K562 (cell line): ENCODE data around the gene EYA2. TPM values are rescaled to one million over a fixed set of nuclear protein-coding genes. Genes with fewer than 3 reads are reported as not detected.

Source experiments
- ATAC-seq: fragments of 200-7000 bp; cut with Tn5 transposase; 3 replicates; pipeline ENCODE4 v1.9.1; 2020; ENCODE audit warnings: moderate library complexity
- BruUV-seq: library from RNA; stranded (reverse); fragments of 400-500 nt; replicated peaks from 2 replicates; lab custom pipeline; 2021; lab: Mats Ljungman, UMichigan
- CTCF ChIA-PET: fragments of 300-600 bp; formaldehyde crosslinking; extraction: SDS; loops from one replicate; lab custom pipeline; 2021; ENCODE audit warnings: low intra/inter-chr PET ratio; lab: Yijun Ruan, JAX
- POLR2A ChIA-PET: fragments of 300-600, 350-650 bp; sonication (Branson Sonifier 250); formaldehyde crosslinking; extraction: SDS; loops from one replicate; lab custom pipeline; 2021; ENCODE audit warnings: antibody characterized with exemption, inconsistent platforms; lab: Yijun Ruan, JAX
- DNase-seq, 4 experiments: peaks; one replicate each; pipeline versions ENCODE4 v3.0.0 to v3.0.0-alpha.2; 2011 to 2018; ENCODE audit warnings: low spot score in 3 of 4, mixed read lengths in 3 of 4; ENCODE audit errors: extremely low read depth in 1 of 4
- FAIRE-seq: peaks from 2 replicates; lab custom pipeline; 2011; peaks lifted over from hg19 to GRCh38; lab: Jason Lieb, UNC
- H2AFZ ChIP-seq: 2 replicates; pipeline ENCODE4 v1.6.0; 2011; ENCODE audit warnings: low read depth, low read length, control low read depth, inconsistent platforms
- H3K27ac ChIP-seq: fragments of 200-600 bp; 3 replicates; pipeline ENCODE4 v1.8.0; 2011; ENCODE audit warnings: low read depth, mild to moderate bottlenecking, control low read depth, inconsistent platforms, low read length, moderate library complexity, mixed read lengths; ENCODE audit errors: extremely low read depth
- H3K27me3 ChIP-seq, 2 experiments: fragments of 300-600 bp in 1 of 2; 2 replicates in 1 of 2; 3 replicates in 1 of 2; pipeline versions ENCODE4 v1.6.0 to v1.8.0; 2011; ENCODE audit warnings: inconsistent platforms in 2 of 2, low read length in 2 of 2, mild to moderate bottlenecking in 1 of 2, mixed read lengths in 1 of 2, moderate library complexity in 1 of 2; ENCODE audit not compliant: control insufficient read depth in 2 of 2, insufficient read depth in 2 of 2
- H3K36me3 ChIP-seq: fragments of 300-600 bp; 3 replicates; pipeline ENCODE4 v1.8.0; 2011; ENCODE audit warnings: mild to moderate bottlenecking, low read length, inconsistent platforms; ENCODE audit not compliant: control insufficient read depth, insufficient read depth
- H3K4me1 ChIP-seq, 2 experiments: fragments of 200-600 bp in 1 of 2; replicated peaks in 1 of 2; 2 replicates in 1 of 2; 3 replicates in 1 of 2; pipeline versions ENCODE4 v1.5.1 to v1.8.0; 2011; ENCODE audit warnings: inconsistent platforms in 2 of 2, low read length in 2 of 2, mild to moderate bottlenecking in 1 of 2, mixed read lengths in 1 of 2, moderate library complexity in 1 of 2; ENCODE audit not compliant: control insufficient read depth in 2 of 2, insufficient read depth in 2 of 2
- H3K4me2 ChIP-seq: 2 replicates; pipeline ENCODE4 v1.6.1; 2011; ENCODE audit warnings: low read length, control low read depth, inconsistent platforms, mixed read lengths; ENCODE audit not compliant: insufficient read depth
- H3K4me3 ChIP-seq: fragments of 200-600 bp; sonication (generic), shearing (Covaris generic); 2 replicates; pipeline ENCODE4 v1.5.1; 2016; ENCODE audit warnings: control low read depth, inconsistent platforms
- H3K79me2 ChIP-seq: fragments of 200-600 bp; 3 replicates; pipeline ENCODE4 v1.8.0; 2011; ENCODE audit warnings: low read length, inconsistent platforms; ENCODE audit not compliant: control insufficient read depth, insufficient read depth
- H3K9ac ChIP-seq, 2 experiments: 2 replicates each; pipeline versions ENCODE4 v1.6.0 to v1.6.1; 2011; ENCODE audit warnings: low read depth in 2 of 2, low read length in 2 of 2, control low read depth in 1 of 2, inconsistent platforms in 1 of 2, mild to moderate bottlenecking in 1 of 2, mixed read lengths in 1 of 2; ENCODE audit not compliant: insufficient read depth in 1 of 2
- H3K9me1 ChIP-seq: one replicate; pipeline ENCODE4 v1.6.0; 2011; ENCODE audit warnings: inconsistent platforms, mild to moderate bottlenecking, low read length, moderate library complexity; ENCODE audit not compliant: control insufficient read depth, insufficient read depth
- H3K9me3 ChIP-seq: replicated peaks from 2 replicates; pipeline ENCODE4 v1.5.1; 2011; ENCODE audit warnings: low read depth, low read length, inconsistent platforms; ENCODE audit not compliant: control insufficient read depth, insufficient read depth
- H4K20me1 ChIP-seq: replicated peaks from 2 replicates; pipeline ENCODE4 v1.6.1; 2011; ENCODE audit warnings: low read length, inconsistent platforms, mixed read lengths; ENCODE audit not compliant: control insufficient read depth, insufficient read depth
- CREB5 ChIP-seq: fragments of 250-450 bp; sonication (Bioruptor Pico); IDR thresholded peaks from 2 replicates; pipeline ENCODE4 v1.5.0; 2020; ENCODE audit warnings: mild to moderate bottlenecking
- CXXC5 ChIP-seq: fragments of 250-450 bp; sonication (Bioruptor Pico); IDR thresholded peaks from 2 replicates; pipeline ENCODE4 v1.8.0; 2022; ENCODE audit warnings: inconsistent platforms, mild to moderate bottlenecking, moderate library complexity
- ELF1 ChIP-seq: fragments of 200-800 bp; sonication (Bioruptor generic); IDR thresholded peaks from 2 replicates; pipeline ENCODE4 v1.6.1; 2016; ENCODE audit warnings: missing genetic modification characterization, missing compliant biosample characterization
- GABPB1 ChIP-seq: sonication (generic); formaldehyde crosslinking; IDR thresholded peaks from 2 replicates; pipeline ENCODE4 v1.8.0; 2022; ENCODE audit warnings: mild to moderate bottlenecking, missing genetic modification reagents
- GTF2A2 ChIP-seq: IDR thresholded peaks from 2 replicates; pipeline ENCODE4 v1.6.1; 2016; ENCODE audit warnings: mild to moderate bottlenecking, missing genetic modification characterization, missing compliant biosample characterization
- HMG20A ChIP-seq: fragments of 450-650 bp; formaldehyde crosslinking; conservative IDR thresholded peaks from 2 replicates; pipeline ENCODE4 v1.4.0; 2020; ENCODE audit warnings: mild to moderate bottlenecking, mixed read lengths
- NR2C1 ChIP-seq, 2 experiments: fragments of 450-650 bp; IDR thresholded peaks; 2 replicates each; pipeline ENCODE4 v1.6.1; 2017; ENCODE audit warnings: mild to moderate bottlenecking in 2 of 2, antibody characterized with exemption in 1 of 2, inconsistent platforms in 1 of 2, missing compliant biosample characterization in 1 of 2, missing genetic modification characterization in 1 of 2
- SRSF9 ChIP-seq: fragments of 200-400 bp; formaldehyde crosslinking; IDR thresholded peaks from 2 replicates; pipeline ENCODE4 v1.6.1; 2017; ENCODE audit warnings: low read depth, low read length, borderline replicate concordance
- XRCC3 ChIP-seq: fragments of 450-650 bp; IDR thresholded peaks from 2 replicates; pipeline ENCODE4 v1.6.1; 2017; ENCODE audit warnings: mild to moderate bottlenecking, moderate library complexity
- ZBTB17 ChIP-seq: fragments of 450-650 bp; formaldehyde crosslinking; IDR thresholded peaks from 2 replicates; pipeline ENCODE4 v1.4.0; 2020; ENCODE audit warnings: mild to moderate bottlenecking
- ZBTB33 ChIP-seq: sonication (generic); formaldehyde crosslinking; IDR thresholded peaks from 2 replicates; pipeline ENCODE4 v1.8.1; 2023; ENCODE audit warnings: mild to moderate bottlenecking, missing genetic modification reagents
- ZNF408 ChIP-seq: fragments of 250-450 bp; sonication (Bioruptor Pico); IDR thresholded peaks from 2 replicates; pipeline ENCODE4 v1.4.0; 2020; ENCODE audit warnings: low read depth, mild to moderate bottlenecking, moderate library complexity
- ZNF445 ChIP-seq: fragments of 250-450 bp; sonication (Bioruptor Pico); IDR thresholded peaks from 2 replicates; pipeline ENCODE4 v1.4.0; 2020; ENCODE audit warnings: low read depth, mild to moderate bottlenecking, moderate library complexity
- ZNF696 ChIP-seq: fragments of 250-450 bp; sonication (Bioruptor Pico); conservative IDR thresholded peaks from 2 replicates; pipeline ENCODE4 v1.4.0; 2020; ENCODE audit warnings: mild to moderate bottlenecking, moderate library complexity
- WGBS: fragments of 100-300 bp; shearing (Covaris generic); methylation state at CpG from one replicate; pipeline ENCODE4 v1.1.6; 2016; ENCODE audit warnings: low coverage, mixed read lengths; ENCODE audit not compliant: insufficient coverage; ENCODE audit errors: missing lambda C conversion rate; 5-methylcytosine and 5-hydroxymethylcytosine counted together
- in situ Hi-C: fragments of 300-500 bp; cut with MboI; formaldehyde crosslinking; loops from 4 replicates; pipeline ENCODE4 v1.15.0; 2018; ENCODE audit warnings: inconsistent platforms, mixed read lengths
- intact Hi-C: fragments of 100-400 bp; cut with micrococcal nuclease; formaldehyde crosslinking; loops from 2 replicates; pipeline ENCODE4 v1.14.2; 2022
- polyA plus RNA-seq, 8 experiments: library from polyadenylated mRNA; depleted of rRNA in 4 of 8; stranded (reverse) in 5 of 8; unstranded in 3 of 8; fragments of >200 nt; fragmentation: Nextera tagmentation in 2 of 8; fragmentation: Illumina TruSeq in 1 of 8; extraction: Ambion mirVana in 2 of 8; extraction: Trizol in 1 of 8; gene quantifications; 2 replicates each; pipeline versions ENCODE4 v1.2.1 to v1.2.3, GENCODE V29; 2011 to 2014; ENCODE audit warnings: inconsistent platforms in 1 of 8, missing spikeins in 1 of 8
- total RNA-seq, 7 experiments: library from RNA; depleted of rRNA in 6 of 7; stranded (reverse); fragments of >200 nt in 6 of 7; fragmentation: Illumina TruSeq in 2 of 7; extraction: Trizol in 2 of 7; gene quantifications; 2 replicates each; pipeline versions ENCODE4 v1.2.1 to v1.2.3, GENCODE V29; 2011 to 2021; ENCODE audit warnings: low replicate concordance in 1 of 7

EYA2 gene
- total and polyA plus RNA-seq, 9 of the 15 experiments (the other 6 are each of a cell fraction or from before 2014, with no cell fraction given), result 0.03 TPM; not detected in 8

GRCh38 chr20:47062226-47062890 is 167.7 kb downstream of the EYA2 start:
- no TSS peak for BruUV-seq
- Histone ChIP-seq H4K20me1 (no peaks in the 10 kb centered on the region), H3K4me1 (no peaks in the 10 kb centered on the region; a peak in 1 of 5 replicates), H3K79me2 (no peaks in the 10 kb centered on the region), H3K27me3 (peaks cover 0 to 14% of the 10 kb centered on the region in 2 experiments; a peak in 2 of 5 replicates), H3K4me3 (no peak overlapping the region), H3K9ac (no peak overlapping the region), H3K9me1 (no peaks in the 10 kb centered on the region), H3K9me3 (no peaks in the 10 kb centered on the region), H3K4me2 (no peak overlapping the region), H2AFZ (no peak overlapping the region), H3K27ac (no peak overlapping the region), H3K36me3 (no peaks in the 10 kb centered on the region)
- intact Hi-C loops (no loop called here), in situ Hi-C loops (no loop called here)
- ATAC-seq (no peak), FAIRE-seq (no peak), DNase-seq (no peak)
- TF ChIP-seq ZNF696 (no peak), ZBTB33 (CRISPR knock-in tag) (no peak), HMG20A (CRISPR knock-in tag) (no peak), SRSF9 (no peak), ZNF445 (no peak), CXXC5 (no peak), ELF1 (tag) (no peak), NR2C1 (IDR thresholded peaks at IDR 0.05) (no peak), NR2C1 (tag; IDR thresholded peaks at IDR 0.05) (no peak), XRCC3 (no peak), CREB5 (CRISPR knock-in tag) (no peak), ZBTB17 (CRISPR knock-in tag) (no peak), GABPB1 (CRISPR knock-in tag) (no peak), GTF2A2 (no peak), ZNF408 (no peak)
- ChIA-PET POLR2A (no interaction called here), CTCF (no interaction called here)
- WGBS, result under 1% methylated on average over 14 of the region's 14 CpGs
